Neural cell (in vitro differentiated cells): ENCODE results near the gene KIRREL2. TPM values are rescaled to one million over a fixed set of nuclear protein-coding genes. Genes with fewer than 3 reads are reported as not detected.

Source experiments
- H2AFZ ChIP-seq: fragments of 200-600, 300-800 bp; sonication (generic), shearing (Covaris generic); 2 replicates; pipeline ENCODE4 v1.6.0; 2014; ENCODE audit warnings: low read depth, mild to moderate bottlenecking, antibody characterized with exemption, low read length, moderate library complexity
- H3F3A ChIP-seq: fragments of 200-600 bp; shearing (Covaris generic); 2 replicates; pipeline ENCODE4 v1.6.1; 2016; ENCODE audit warnings: mild to moderate bottlenecking, moderate library complexity, mixed read lengths, antibody characterized with exemption, low read length; ENCODE audit not compliant: insufficient read depth, poor library complexity, severe bottlenecking
- H3K27ac ChIP-seq: fragments of 200-600, 300-800 bp; sonication (generic), shearing (Covaris generic); 2 replicates; pipeline ENCODE4 v1.5.1; 2014; ENCODE audit warnings: mild to moderate bottlenecking, low read length, moderate library complexity
- H3K27me3 ChIP-seq: fragments of 300-800, 200-600 bp; sonication (generic), shearing (Covaris generic); 2 replicates; pipeline ENCODE4 v1.6.0; 2014; ENCODE audit warnings: mild to moderate bottlenecking, low read depth, low read length, moderate library complexity; ENCODE audit not compliant: insufficient read depth
- H3K36me3 ChIP-seq: fragments of 300-800, 200-600 bp; sonication (generic), shearing (Covaris generic); 2 replicates; pipeline ENCODE4 v1.5.1; 2014; ENCODE audit warnings: mild to moderate bottlenecking, antibody characterized with exemption, low read length, moderate library complexity; ENCODE audit not compliant: insufficient read depth
- H3K4me2 ChIP-seq: fragments of 300-800, 200-600 bp; sonication (generic), shearing (Covaris generic); 2 replicates; pipeline ENCODE4 v1.6.0; 2014; ENCODE audit warnings: mild to moderate bottlenecking, low read length
- H3K4me3 ChIP-seq: fragments of 300-800, 200-600 bp; sonication (generic), shearing (Covaris generic); 2 replicates; pipeline ENCODE4 v1.5.1; 2014; ENCODE audit warnings: mild to moderate bottlenecking, low read length, moderate library complexity
- H3K79me2 ChIP-seq: fragments of 200-600 bp; shearing (Covaris generic); replicated peaks from 2 replicates; pipeline ENCODE4 v1.6.0; 2014; ENCODE audit warnings: mild to moderate bottlenecking, low read length, moderate library complexity; ENCODE audit not compliant: insufficient read depth
- H3K9ac ChIP-seq: fragments of 300-800, 200-600 bp; sonication (generic), shearing (Covaris generic); 2 replicates; pipeline ENCODE4 v1.6.1; 2016; ENCODE audit warnings: mild to moderate bottlenecking, low read length, mixed read lengths
- H3K9me2 ChIP-seq: fragments of 200-600 bp; shearing (Covaris generic); 2 replicates; pipeline ENCODE4 v1.6.1; 2016; ENCODE audit warnings: mild to moderate bottlenecking, low read length, mixed read lengths; ENCODE audit not compliant: insufficient read depth
- H3K9me3 ChIP-seq: fragments of 200-600, 300-800 bp; sonication (generic), shearing (Covaris generic); 2 replicates; pipeline ENCODE4 v1.6.1; 2016; ENCODE audit warnings: mild to moderate bottlenecking, mixed run types, low read length, moderate library complexity, mixed read lengths
- H4K20me1 ChIP-seq: fragments of 200-600 bp; shearing (Covaris generic); 2 replicates; pipeline ENCODE4 v1.6.1; 2016; ENCODE audit warnings: mild to moderate bottlenecking, mixed run types; ENCODE audit not compliant: insufficient read depth
- CTCF ChIP-seq: fragments of 450-650 bp; IDR thresholded peaks from 2 replicates; pipeline ENCODE4 v1.5.1; 2014; ENCODE audit warnings: antibody characterized with exemption, mild to moderate bottlenecking, moderate library complexity; ENCODE audit not compliant: poor library complexity, severe bottlenecking
- EP300 ChIP-seq: fragments of 450-650 bp; conservative IDR thresholded peaks from 2 replicates; pipeline ENCODE4 v1.6.1; 2014; ENCODE audit warnings: antibody characterized with exemption, mild to moderate bottlenecking, moderate library complexity; ENCODE audit not compliant: poor library complexity, severe bottlenecking
- EZH2 ChIP-seq: fragments of 200-600, 300-800 bp; shearing (Covaris generic), sonication (generic); IDR thresholded peaks from 2 replicates; pipeline ENCODE4 v1.6.1; 2014; ENCODE audit warnings: antibody characterized with exemption, low read length, borderline replicate concordance, mild to moderate bottlenecking; ENCODE audit not compliant: insufficient read depth, poor library complexity, severe bottlenecking
- MXI1 ChIP-seq: fragments of 450-650 bp; conservative IDR thresholded peaks from 2 replicates; pipeline ENCODE4 v1.6.1; 2014; ENCODE audit warnings: antibody characterized with exemption, mild to moderate bottlenecking; ENCODE audit not compliant: poor library complexity, severe bottlenecking
- POLR2AphosphoS5 ChIP-seq: IDR thresholded peaks from 2 replicates; pipeline ENCODE4 v1.6.1; 2012
- RAD21 ChIP-seq: fragments of 450-650 bp; conservative IDR thresholded peaks from 2 replicates; pipeline ENCODE4 v1.6.1; 2014; ENCODE audit warnings: antibody characterized with exemption, mild to moderate bottlenecking, moderate library complexity
- REST ChIP-seq: IDR thresholded peaks from 2 replicates; pipeline ENCODE4 v1.6.1; 2012; ENCODE audit warnings: borderline replicate concordance
- SMC3 ChIP-seq: fragments of 450-650 bp; conservative IDR thresholded peaks from 2 replicates; pipeline ENCODE4 v1.6.1; 2014; ENCODE audit warnings: antibody characterized with exemption, mild to moderate bottlenecking, moderate library complexity; ENCODE audit not compliant: poor library complexity
- TAF1 ChIP-seq: IDR thresholded peaks from 2 replicates; pipeline ENCODE4 v1.6.1; 2012; ENCODE audit warnings: low read depth
- polyA plus RNA-seq: library from polyadenylated mRNA; depleted of rRNA; stranded (reverse); fragments of >200 nt; gene quantifications from 2 replicates; pipeline ENCODE4 v1.2.3, GENCODE V29; 2014

KIRREL2 gene
- polyA plus RNA-seq, 1 donor from 2014 or later = 0.79 TPM

GRCh38 chr19:35907377-35907745 lies 50.6 kb downstream of the KIRREL2 start:
- Histone ChIP-seq H4K20me1 (no peaks in the 10 kb centered on the region), H2AFZ (no peak overlapping the region), H3F3A (no peaks in the 10 kb centered on the region), H3K79me2 (no peaks in the 10 kb centered on the region), H3K27me3 (peaks cover 10% of the 10 kb centered on the region), H3K4me2 (no peak overlapping the region), H3K4me3 (no peak overlapping the region), H3K9me2 (no peaks in the 10 kb centered on the region), H3K27ac (no peak overlapping the region), H3K9ac (no peak overlapping the region), H3K36me3 (no peaks in the 10 kb centered on the region), H3K9me3 (no peaks in the 10 kb centered on the region)
- TF ChIP-seq SMC3 = no peak
- no peak for TF ChIP-seq EP300
- no peak for TF ChIP-seq POLR2AphosphoS5
- no peak for TF ChIP-seq CTCF
- no peak for TF ChIP-seq RAD21
- no peak for TF ChIP-seq MXI1
- TF ChIP-seq REST = no peak
- TF ChIP-seq TAF1 = no peak
- TF ChIP-seq EZH2 = no peak

GRCh38 chr19:35908010-35908441 lies 51.3 kb downstream of the KIRREL2 start, which contains the start of gene TYROBP:
TYROBP (minus strand) TSS chr19:35908295; CDS start chr19:35908228, 67 bp downstream.
- H3K9me3 ChIP-seq = no peaks in the 10 kb centered on the region
- no peaks in the 10 kb centered on the region for H4K20me1 ChIP-seq
- no peak within 1 kb of the TSS for H3K4me3 ChIP-seq
- H3K9me2 ChIP-seq = no peaks in the 10 kb centered on the region
- TF ChIP-seq REST (no peak), SMC3 (no peak), TAF1 (no peak), RAD21 (no peak), EZH2 (no peak), MXI1 (no peak), POLR2AphosphoS5 (no peak), CTCF (no peak), EP300 (no peak)
- H3K27ac ChIP-seq = no peak within 1 kb of the TSS
- H3K9ac ChIP-seq = no peak within 1 kb of the TSS
- no peak within 1 kb of the TSS for H3K4me2 ChIP-seq
- no peaks in the 10 kb centered on the region for H3F3A ChIP-seq
- H3K27me3 ChIP-seq = peaks cover 5% of the 10 kb centered on the region
- no peaks in the 10 kb centered on the region for H3K79me2 ChIP-seq
- H3K36me3 ChIP-seq = no peaks in the 10 kb centered on the region
- no peak within 1 kb of the TSS for H2AFZ ChIP-seq
